Mononuclear cell (primary cell): ENCODE measurements around the gene IPO9. TPM values are rescaled to one million over a fixed set of nuclear protein-coding genes. Genes with fewer than 3 reads are reported as not detected.
"Not testable (repeated sequence)": the region's sequence is repeated elsewhere in the genome, so short reads cannot be mapped to it uniquely, and the experiment has no call there.

ENCODE experiments used
- H3K27me3 ChIP-seq: 2 replicates; pipeline ENCODE4 v1.6.0; 2011; ENCODE audit warnings: low read length, control low read depth; ENCODE audit not compliant: insufficient read depth
- H3K4me1 ChIP-seq: 2 replicates; pipeline ENCODE4 v1.5.1; 2011; ENCODE audit warnings: mild to moderate bottlenecking, low read length, control low read depth; ENCODE audit not compliant: insufficient read depth
- H3K4me3 ChIP-seq: 2 replicates; pipeline ENCODE4 v1.5.1; 2011; ENCODE audit warnings: mild to moderate bottlenecking, low read length, moderate library complexity
- H3K9me3 ChIP-seq: 2 replicates; pipeline ENCODE4 v1.5.1; 2011; ENCODE audit warnings: low read depth, mild to moderate bottlenecking, control low read depth, low read length
- total RNA-seq: library from RNA; depleted of rRNA; stranded (reverse); fragments of >200 nt; gene quantifications from one replicate; pipeline ENCODE4 v1.2.3, GENCODE V29; 2012

Gene IPO9
- total RNA-seq, 1 donor: 14.4 TPM

DNA sequence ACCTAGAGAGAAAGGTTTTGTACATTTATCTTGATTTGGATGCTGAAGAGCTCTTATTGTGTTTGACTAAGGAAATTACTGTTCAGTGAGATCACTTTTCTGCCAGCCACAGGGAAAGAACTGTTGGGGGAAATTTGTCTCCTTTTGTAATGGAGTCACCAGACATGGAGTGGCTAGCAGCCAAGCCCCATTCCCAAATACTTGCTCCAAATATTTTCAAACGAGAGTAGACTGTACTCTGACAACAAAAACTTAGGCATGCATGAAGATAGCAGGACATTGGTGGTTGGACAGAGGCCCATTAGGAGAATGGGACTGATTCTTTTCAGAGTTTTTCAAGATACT, 21.1 kb downstream of the IPO9 start:
- H3K4me3 ChIP-seq: no peak overlapping the region
- H3K9me3 ChIP-seq: no peaks in the 10 kb centered on the region
- H3K4me1 ChIP-seq: no peaks in the 10 kb centered on the region
- no peaks in the 10 kb centered on the region for H3K27me3 ChIP-seq

DNA sequence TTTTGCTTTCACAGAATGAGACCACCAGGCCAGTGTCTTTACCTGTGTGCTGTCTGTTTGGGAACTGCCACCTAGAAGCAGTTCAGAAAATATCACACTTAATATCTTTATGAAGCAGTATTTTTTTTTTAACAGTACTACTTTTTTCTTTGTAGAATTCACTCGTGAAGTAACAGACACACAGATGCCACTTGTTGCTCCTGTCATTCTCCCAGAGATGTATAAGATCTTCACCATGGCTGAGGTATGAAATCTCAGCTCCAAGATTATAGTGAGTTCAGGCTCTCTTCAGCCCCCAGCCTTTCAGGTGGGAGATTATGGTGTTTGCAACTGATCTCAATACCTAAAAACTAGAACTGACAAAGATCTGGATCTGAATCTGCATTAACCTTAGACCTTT, 23.0 kb downstream of the IPO9 start:
- Histone ChIP-seq H3K9me3 (no peaks in the 10 kb centered on the region), H3K27me3 (no peaks in the 10 kb centered on the region), H3K4me3 (no peak overlapping the region), H3K4me1 (no peaks in the 10 kb centered on the region)

DNA sequence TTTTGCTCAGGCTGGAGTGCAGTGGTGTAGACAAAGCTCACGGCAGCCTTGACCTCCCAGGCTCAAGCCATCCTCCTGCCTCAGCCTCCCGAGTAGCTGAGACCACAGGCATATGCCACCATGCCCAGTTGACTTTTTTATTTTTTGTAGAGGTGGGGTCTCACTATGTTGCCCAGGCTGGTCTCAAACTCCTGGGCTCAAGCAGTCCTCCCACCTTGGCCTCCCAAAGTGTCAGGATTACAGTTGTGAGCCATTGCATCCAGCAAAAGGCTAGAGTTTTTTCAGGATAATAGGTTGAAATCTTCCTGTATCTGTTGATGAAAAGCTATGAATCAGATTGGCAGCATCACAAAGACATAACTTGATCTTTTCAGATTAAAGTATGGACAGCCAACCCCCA, 27.8 kb downstream of the IPO9 start:
- not testable (repeated sequence) for H3K27me3 ChIP-seq, H3K4me3 ChIP-seq, H3K4me1 ChIP-seq, H3K9me3 ChIP-seq

DNA sequence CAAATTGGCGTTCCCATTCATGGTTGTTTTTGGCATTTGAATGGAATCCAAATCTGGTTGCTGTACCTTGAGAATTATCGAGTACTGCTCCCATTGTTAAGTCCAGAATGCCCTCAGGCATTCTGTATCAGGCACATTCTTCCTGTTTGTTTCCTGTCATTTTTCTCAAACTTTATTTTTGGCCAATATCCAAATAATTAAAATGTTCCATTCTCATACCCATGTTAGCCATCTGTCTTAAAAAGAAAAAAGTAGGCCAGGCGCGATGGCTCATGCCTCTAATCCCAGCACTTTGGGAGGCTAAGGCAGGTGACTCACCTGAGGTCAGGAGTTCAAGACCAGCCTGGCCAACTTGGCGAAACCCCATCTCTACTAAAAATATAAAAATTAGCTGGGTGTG, 30.5 kb downstream of the IPO9 start:
- Histone ChIP-seq H3K27me3 (no peaks in the 10 kb centered on the region), H3K4me1 (no peaks in the 10 kb centered on the region), H3K9me3 (no peaks in the 10 kb centered on the region), H3K4me3 (no peak overlapping the region)

DNA sequence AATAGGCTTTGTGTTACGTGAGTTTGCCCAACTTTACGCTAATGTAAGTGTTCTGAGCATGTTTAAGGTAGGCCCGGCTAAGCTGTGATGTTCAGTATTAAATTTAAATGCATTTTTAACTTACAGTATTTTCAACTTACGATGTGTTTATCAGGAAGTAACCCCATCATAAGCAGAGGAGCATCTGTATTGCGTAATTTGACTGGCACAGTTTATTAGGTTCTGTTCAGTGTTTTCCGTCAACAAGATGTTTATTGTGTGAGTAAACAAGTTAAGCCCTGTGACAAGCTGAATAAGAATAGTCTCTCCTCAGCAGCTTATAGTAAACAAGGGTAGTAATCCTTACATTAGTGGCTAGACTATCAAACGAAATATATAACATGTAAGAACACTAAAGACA, 32.5 kb downstream of the IPO9 start:
- H3K4me1 ChIP-seq: no peaks in the 10 kb centered on the region
- no peak overlapping the region for H3K4me3 ChIP-seq
- no peaks in the 10 kb centered on the region for H3K9me3 ChIP-seq

DNA sequence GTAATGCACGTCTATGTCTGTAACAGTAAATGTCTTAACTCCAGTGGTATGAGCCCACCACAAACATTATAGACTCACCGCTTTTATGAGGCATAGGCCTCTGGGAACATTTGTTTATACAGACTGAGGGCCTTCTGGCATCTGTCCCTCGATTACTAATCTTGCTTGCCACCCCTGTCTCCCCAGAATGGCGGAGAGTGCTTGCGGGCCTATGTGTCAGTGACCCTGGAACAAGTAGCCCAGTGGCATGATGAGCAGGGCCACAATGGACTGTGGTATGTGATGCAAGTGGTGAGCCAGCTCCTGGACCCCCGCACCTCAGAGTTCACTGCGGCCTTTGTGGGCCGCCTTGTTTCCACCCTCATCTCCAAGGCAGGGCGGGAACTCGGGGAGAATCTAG, 41.4 kb downstream of the IPO9 start:
- Histone ChIP-seq H3K4me1 (no peaks in the 10 kb centered on the region), H3K4me3 (no peak overlapping the region), H3K27me3 (no peaks in the 10 kb centered on the region), H3K9me3 (no peaks in the 10 kb centered on the region)

More for the DNA sequence above, 32.5 kb downstream of the IPO9 start:
- no peaks in the 10 kb centered on the region for H3K27me3 ChIP-seq

DNA sequence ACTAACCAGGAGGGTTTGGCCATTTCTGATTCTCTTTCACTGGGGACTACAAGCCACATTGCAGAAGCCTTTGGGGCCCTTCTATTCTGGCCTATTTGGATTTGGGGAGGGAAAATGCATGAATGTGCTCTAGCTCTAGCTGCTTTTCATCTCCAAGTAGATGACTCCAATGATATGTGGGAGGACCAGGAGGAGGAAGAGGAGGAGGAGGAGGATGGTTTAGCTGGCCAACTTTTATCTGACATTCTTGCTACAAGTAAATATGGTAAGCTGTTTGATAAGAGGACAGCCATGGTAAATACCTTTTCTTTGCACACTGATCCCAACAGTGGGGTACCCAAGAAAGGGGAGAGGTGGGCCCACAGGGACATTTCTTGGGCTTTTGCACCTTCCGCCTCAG, 45.7 kb downstream of the IPO9 start:
- H3K27me3 ChIP-seq: no peaks in the 10 kb centered on the region
- no peaks in the 10 kb centered on the region for H3K4me1 ChIP-seq
- no peak overlapping the region for H3K4me3 ChIP-seq
- H3K9me3 ChIP-seq: no peaks in the 10 kb centered on the region

DNA sequence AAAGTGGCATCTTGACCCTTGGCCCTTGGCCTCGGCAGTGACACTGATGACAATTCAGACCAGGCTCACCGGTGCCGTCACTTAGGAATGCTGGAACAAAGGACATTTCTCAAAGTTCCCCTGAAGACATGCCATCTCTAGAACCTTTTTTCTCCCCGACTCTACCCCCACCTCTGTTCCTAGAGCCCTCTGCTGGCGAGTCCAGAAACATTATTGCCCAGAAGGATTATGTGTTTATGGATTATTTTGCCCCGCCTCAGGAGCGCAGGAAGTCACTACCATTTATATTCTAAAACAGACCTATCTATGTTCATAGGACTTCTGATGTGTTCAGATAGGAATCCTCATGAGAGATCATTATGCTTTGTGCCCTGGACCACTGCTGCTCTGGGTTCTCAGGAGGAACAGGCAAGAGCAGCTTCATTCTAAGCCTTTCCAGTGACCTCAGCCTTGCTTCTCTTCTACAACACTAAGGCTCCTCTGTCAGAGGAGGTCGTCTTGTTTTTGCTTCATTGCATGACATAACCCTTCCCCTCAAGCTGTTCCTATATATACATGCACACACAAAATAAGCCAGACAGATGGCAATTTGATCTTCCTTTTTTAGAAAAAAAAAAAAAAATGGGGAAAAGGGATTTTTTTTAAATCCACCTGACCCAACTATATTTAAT, 47.3 kb downstream of the IPO9 start:
- H3K9me3 ChIP-seq: no peaks in the 10 kb centered on the region
- H3K4me3 ChIP-seq: no peak overlapping the region
- no peaks in the 10 kb centered on the region for H3K27me3 ChIP-seq
- peaks cover 4% of the 10 kb centered on the region for H3K4me1 ChIP-seq

DNA sequence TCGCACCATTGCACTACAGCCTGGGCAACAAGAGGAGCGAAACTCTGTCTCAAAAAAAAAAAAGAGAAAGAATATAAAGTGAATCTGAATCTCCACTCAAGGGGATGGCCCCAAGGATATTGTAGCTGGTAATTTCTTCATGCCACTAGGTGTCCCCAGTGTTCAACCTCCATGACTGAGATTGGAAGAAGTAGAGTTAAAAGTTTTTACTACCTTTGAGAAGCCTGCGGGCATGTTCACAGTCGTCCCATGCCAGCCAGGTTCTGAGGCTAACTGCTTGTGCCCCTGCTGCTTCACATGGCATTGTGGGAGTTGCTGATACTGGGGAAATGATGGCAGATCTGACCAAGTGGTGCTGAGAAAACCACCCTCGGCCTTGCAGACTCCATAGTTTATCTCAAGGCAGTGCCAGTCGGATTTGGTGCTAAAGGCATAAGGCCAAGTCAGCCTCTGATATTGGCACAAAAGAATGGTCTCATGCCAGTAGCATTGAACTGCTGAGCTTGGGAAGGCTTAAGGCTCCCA, 49.0 kb downstream of the IPO9 start:
- Histone ChIP-seq H3K27me3 (no peaks in the 10 kb centered on the region), H3K4me3 (no peak overlapping the region), H3K9me3 (no peaks in the 10 kb centered on the region), H3K4me1 (peaks cover 20% of the 10 kb centered on the region)

DNA sequence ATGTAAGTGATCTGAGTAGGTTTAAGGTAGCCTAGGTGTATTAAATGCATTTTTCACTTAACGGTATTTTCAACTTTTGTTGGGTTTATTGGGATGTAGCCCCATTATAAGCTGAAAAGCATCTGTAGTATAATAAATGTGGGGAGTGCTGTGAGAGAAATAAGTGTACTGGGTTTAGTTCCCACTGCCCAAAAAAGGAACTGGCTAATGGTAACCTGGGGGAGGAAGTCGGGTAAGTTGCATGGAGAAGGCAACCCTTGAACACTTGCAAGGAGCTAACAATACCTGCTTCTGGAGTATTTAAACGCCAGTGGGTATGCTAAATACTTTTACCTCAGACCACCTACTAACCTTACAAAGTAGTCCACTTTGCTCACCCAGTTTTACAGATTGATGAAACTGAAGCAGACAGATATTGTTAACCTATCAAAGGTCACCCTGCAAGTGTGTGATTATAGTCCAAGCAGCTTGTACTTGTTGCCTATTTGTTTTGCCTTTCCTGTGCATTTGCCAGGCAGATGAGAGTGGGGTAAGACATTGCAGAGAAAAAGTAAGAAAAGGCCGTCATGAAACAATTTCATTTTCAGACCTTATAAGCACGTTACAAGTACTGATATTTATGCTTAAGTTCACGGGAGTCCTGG, 52.1 kb downstream of the IPO9 start:
- peaks cover 38% of the 10 kb centered on the region for H3K4me1 ChIP-seq
- no peak overlapping the region for H3K4me3 ChIP-seq
- H3K27me3 ChIP-seq: no peaks in the 10 kb centered on the region
- no peaks in the 10 kb centered on the region for H3K9me3 ChIP-seq

DNA sequence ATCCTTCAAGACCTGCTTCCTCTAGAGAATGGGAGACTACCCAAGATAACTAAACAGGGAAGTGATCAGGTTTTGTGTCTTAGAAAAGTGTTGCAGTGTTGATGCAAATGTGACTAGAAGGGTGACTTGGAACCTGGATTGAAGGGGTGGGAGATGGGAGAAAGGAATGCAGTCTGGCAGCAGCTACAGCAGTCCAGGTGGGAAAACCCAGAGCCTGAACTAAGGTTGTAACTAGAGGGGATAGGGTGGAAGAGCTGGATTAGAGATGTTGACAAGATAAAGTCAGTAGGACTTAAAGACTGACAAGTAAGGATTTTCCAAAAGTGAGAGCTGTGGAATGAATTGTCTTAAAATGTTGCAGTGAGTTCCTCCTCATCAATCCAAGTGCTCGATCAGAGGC, 52.7 kb downstream of the IPO9 start:
- no peaks in the 10 kb centered on the region for H3K9me3 ChIP-seq
- no peaks in the 10 kb centered on the region for H3K27me3 ChIP-seq

DNA sequence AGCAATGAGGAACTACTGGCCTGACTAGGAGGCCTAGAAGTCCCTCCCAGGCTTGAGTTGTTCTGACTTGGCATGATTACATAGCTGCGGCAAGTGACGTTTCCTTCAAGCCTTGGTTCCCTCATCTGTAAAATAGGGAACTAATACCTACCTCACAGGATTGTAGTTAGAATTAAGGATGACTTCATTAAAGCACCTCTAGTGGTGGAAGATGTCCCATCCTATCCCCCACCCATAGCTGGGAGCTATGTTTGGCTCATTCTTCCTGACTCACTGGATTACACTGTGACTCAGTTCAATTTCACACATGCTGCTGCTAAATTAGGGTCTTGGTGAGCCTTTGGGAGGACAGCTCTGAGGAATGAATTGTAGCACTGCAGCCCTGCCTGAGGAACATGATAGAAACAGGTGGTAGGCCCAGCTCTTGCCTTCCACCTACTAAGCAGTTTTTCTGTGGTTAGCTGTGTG, 53.7 kb downstream of the IPO9 start:
- H3K4me3 ChIP-seq: no peak overlapping the region
- no peaks in the 10 kb centered on the region for H3K9me3 ChIP-seq
- H3K27me3 ChIP-seq: peaks cover 10% of the 10 kb centered on the region
- peaks cover 38% of the 10 kb centered on the region for H3K4me1 ChIP-seq

More for the DNA sequence above, 52.7 kb downstream of the IPO9 start:
- no peak overlapping the region for H3K4me3 ChIP-seq
- H3K4me1 ChIP-seq: peaks cover 38% of the 10 kb centered on the region

DNA sequence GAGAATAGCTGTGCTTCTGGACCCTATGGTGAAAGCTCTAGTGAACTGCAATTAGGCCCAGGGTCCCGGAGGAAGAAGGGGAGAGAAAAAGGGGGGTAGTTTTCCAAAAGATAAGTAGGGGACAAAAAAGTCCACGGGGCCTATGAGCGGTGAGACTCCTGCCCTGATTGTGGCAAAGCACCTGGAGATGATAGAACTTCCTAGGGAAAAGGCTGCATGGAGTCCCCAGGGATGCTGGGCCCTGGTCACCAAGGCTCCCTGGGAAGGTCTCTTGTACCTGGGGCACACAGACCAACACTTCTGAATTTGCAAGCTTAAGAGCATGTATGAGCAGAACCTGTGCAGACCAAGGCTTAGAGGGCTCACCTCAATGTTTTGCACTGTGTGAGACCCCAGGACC, 54.3 kb downstream of the IPO9 start:
- Histone ChIP-seq H3K4me1 (peaks cover 38% of the 10 kb centered on the region), H3K9me3 (no peaks in the 10 kb centered on the region), H3K4me3 (no peak overlapping the region), H3K27me3 (peaks cover 16% of the 10 kb centered on the region)

DNA sequence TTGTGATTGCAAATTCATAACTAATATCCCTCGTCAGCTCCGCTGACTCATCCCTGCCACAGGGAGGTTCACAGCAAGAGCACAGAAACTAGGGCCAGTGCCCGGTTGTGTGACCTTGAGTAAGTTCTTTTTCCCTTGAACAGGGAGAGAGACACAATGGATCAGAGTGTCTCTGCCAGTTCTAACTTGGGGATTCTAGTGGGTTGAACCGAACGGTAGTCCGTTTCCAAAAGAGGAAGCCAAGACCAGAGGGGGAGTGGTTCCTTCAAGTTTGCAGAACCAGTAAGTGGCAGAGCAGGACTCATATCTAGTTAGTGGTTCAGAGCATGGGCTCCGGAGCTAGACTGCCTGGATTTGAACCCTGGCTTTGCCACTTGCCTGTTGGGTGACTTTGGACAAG, 54.8 kb downstream of the IPO9 start:
- Histone ChIP-seq H3K27me3 (peaks cover 19% of the 10 kb centered on the region), H3K4me3 (no peak overlapping the region), H3K4me1 (peaks cover 38% of the 10 kb centered on the region), H3K9me3 (no peaks in the 10 kb centered on the region)

DNA sequence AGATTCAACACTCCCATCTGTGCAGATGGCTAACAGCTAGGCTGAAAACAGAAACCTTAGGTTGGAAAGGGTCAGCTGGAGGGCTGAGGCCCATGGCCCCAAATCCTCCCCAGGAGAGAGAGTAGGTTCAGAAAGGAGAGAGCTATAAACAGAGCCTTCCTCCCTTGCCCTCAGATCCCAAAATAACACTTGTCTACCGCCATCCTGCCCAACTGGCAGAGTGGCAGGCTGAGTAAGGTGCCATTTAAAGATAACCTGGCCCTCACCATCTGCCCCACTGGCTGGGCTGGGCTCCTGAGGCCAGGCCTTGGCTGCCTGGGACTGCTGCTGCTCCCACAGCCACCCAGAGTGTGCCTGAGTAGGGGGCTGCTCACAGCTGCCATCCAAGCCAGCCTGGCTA, 55.5 kb downstream of the IPO9 start:
- H3K27me3 ChIP-seq: peaks cover 25% of the 10 kb centered on the region
- no peak overlapping the region for H3K4me3 ChIP-seq
- peaks cover 44% of the 10 kb centered on the region for H3K4me1 ChIP-seq
- no peaks in the 10 kb centered on the region for H3K9me3 ChIP-seq

DNA sequence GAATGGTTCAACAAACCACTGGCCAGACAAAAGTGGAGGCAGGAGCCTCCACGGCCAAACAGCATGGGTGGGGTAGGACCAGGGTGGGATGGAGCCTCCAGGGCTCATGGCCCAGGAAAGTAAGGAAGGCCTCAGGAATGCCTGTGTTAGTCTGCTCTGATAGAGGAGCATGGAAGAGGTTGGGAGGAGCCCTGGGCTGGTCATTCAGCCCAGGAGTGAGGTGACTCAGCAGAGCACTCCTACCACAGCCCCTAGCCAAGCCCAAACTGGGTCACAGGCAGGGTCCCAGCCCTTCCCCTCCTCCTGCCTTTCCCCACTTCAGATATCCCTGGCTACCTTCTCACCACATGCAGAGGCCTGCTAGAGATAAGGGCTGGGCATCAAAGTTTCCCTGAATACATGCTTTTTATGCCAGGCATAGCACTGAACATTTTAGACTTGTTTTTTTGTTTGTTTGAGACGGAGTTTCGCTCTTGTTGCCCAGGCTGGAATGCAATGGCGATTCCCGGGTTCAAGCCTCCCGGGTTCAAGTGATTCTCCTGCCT, 56.6 kb downstream of the IPO9 start:
- Histone ChIP-seq H3K9me3 (no peaks in the 10 kb centered on the region), H3K27me3 (peaks cover 36% of the 10 kb centered on the region), H3K4me1 (peaks cover 45% of the 10 kb centered on the region), H3K4me3 (no peak overlapping the region)
